Lung microvascular endothelial cell (primary cell): ENCODE measurements around the gene CWC25. TPM values are rescaled to one million over a fixed set of nuclear protein-coding genes. Genes with fewer than 3 reads are reported as not detected.

Experiments
- DNase-seq, 2 donors: peaks; one replicate each; pipeline versions ENCODE4 v3.0.0 to v3.0.0-alpha.2; 2010; ENCODE audit warnings: low read depth in 2 of 2
- total RNA-seq: library from RNA; depleted of rRNA; stranded (reverse); fragments of >200 nt; gene quantifications from 2 replicates; pipeline ENCODE4 v1.2.1, GENCODE V29; 2014

Gene CWC25
- total RNA-seq, 1 donor from 2014 or later, result 7.5 TPM

DNA sequence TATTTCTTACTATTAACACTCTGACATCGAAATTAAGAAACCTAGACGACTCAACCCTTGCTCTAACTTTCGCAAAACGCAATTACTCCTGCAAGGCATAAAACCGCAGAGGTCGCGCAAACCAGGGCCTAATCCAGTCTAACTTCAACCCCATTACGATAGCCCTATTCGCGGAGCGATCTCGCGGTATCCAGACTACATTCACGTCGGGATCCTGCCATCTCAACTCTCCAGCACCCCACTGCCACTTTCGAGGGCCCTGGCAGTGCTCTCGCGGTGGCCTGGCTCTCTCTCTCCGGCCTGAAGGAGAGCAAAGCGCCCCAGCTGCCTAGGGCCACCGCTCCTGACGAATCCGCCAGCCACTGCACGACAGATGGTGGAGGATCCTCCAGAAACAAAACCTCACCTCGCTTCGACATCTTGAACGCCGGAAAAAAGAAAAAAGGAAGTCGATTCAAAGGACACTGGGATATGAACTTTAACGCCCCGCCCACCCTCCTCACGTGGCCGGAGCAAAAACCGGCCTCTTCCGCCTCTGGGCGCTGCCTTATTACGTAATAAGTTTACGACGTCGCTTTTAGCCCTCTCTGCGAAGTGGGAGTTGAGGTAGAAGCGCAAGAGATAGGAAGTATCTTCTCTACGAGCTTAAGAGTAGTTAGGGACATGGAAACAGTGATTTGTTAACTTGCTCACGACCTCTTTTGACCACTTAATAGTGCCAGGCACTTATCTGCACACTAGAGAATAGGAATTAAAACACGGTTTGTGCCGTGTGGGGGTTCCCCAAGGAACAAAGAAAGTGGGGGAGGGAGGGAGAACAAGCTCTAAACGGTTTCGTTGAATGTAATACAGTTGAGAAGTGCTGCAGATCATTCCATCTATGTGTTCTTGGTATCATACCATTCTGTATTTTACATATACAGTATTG lies 28.4 kb upstream of the CWC25 start, which contains the start of gene RPL23:
Gene RPL23, minus strand, starts transcription at position 430 of the 928 bp plus-strand sequence. Its CDS starts 11 bp downstream, at position 419.
- DNase-seq, result peak; percentile 98

- peak; percentile 76 to 84 for DNase-seq
Measured at GRCh38 chr17:38852771-38853291, 27.7 kb upstream of the CWC25 start.

- DNase-seq, result peak in 1 of 2 donors; percentile 20
Measured at GRCh38 chr17:38851434-38851833, 26.3 kb upstream of the CWC25 start.

- DNase-seq, result no peak
Measured at GRCh38 chr17:38850374-38850773, 25.3 kb upstream of the CWC25 start.

- DNase-seq, result no peak
Measured at GRCh38 chr17:38848939-38849605, 24.0 kb upstream of the CWC25 start.

DNA sequence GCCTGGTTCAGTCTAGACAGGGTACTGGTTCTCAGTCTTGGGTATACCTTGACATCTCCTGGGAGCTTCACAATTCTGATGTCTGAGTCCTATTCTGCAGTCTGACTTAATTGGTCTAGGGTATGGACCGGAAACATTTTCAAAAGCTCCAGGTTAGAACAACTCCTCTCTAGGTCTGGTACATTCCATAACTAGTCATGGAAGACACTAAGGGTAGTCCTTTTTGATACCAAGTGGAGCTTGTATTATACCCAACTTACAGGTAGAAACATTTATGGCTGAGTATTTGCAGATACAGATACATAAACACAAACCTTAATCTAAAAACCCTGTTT lies 23.4 kb upstream of the CWC25 start:
- DNase-seq, result no peak

DNA sequence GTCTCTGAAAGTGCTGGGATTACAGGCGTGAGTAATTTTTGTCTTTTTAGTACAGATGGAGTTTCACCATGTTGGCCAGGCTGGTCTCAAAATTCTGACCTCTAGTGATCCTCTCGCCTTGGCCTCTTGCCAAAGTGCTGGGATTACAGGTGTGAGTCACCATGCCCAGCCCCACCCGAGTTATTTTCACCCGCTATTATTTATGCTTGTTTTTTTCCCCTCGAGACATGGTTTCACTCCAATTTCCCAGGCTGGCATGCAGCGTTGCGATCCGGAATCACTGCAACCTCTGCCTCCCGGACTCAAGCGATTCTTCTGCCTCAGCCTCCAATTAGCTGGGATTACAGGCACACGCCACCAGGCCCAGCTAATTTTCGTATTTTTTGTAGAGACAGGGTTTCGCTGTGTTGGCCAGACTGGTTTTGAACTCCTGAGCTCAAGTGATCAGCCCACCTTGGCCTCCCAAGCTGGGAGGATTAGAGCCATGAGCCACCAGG lies 19.2 kb upstream of the CWC25 start:
- peak in 1 of 2 donors; percentile 19 for DNase-seq

DNA sequence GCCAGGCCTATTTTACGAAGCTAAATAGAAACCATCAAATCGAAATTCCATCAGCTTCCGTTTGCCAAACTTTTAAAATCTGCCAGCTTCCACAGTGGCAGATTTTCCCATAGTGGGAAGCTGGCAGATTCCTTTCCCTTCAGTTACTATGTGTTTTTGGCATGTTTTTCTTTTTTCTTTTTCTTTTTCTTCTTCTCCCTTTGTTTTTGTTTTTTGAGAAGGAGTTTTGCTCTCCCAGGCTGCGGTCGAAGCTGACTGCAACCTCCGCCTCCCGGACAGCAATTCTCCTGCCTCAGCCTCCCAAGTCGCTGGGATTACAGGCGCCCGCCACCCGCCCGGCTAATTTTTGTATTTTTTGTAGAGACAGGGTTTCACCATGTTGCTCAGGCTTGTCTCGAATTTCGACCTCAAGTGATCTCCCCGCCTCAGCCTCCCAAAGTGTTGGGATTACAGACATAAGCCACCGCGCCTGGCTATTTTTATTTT lies 684 bp upstream of the CWC25 start:
- no peak for DNase-seq

GRCh38 chr17:38815576-38816193 lies 9.4 kb downstream of the CWC25 start:
- peak; percentile 18 to 37 for DNase-seq

- no peak for DNase-seq
Measured at GRCh38 chr17:38809828-38810227, 15.3 kb downstream of the CWC25 start.

DNA sequence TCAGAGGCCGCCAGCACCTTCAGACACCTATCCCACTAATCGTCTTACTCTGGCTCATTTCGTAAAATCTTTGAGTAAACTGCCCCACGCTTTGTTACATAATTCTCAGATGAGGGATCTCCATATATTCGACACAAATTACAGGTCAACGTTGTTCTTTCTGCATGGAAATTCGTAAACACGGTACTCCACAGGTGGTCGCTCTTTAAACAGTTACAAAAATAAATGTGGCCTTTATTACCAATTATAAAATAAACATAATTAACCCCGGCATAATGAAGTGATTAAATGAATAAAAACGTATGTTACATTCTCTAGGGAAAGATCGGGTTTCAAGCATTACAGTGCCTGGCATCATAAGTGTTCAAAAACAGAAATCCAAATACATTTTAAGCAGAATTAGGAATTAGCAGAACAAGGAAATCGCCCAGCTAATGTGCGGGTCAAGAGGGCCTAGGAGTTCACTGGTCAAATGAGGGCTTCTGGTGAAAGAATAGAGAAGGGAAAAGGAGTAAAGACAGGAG lies 24.8 kb downstream of the CWC25 start:
- no peak for DNase-seq

DNA sequence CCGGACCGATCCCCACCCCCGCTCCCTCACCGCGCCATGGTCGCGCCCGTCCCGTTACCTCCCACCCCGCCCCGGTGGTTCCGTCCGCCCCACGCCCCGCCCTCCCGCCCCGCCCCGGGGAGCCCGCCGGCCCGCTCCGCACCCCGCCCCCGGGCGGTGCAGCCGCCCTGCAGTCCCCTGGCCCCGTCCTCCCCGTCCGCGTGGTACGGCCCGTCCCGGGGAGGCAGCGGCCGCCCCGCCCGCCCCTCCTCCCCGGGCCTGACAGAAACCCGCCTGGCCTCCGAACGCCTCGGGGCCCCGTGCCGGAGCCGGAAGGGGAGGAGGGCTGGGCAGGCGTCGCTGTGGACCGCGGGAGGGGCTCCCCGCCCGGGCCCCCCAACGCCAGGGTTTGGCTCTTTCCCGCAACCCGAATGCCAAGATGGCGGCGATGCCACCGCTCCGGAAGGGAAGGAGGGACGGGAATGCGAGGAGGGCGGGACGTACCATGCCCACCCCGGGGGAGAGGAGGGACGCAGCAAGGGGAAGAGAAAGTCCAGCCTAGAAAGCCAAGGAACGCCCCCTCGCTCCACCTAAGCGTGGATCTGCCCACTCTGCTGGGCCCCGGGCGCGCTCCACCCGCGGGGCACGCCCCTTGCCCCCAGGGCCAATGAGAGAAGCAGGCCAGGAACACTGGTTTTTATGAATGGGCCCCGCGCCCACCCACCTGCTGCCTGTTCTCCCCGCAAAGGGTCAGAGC lies 25.5 kb downstream of the CWC25 start, which contains the start of gene PIP4K2B:
Gene PIP4K2B, minus strand, starts transcription at position 56 of the 736 bp plus-strand sequence. CDS start 132 bp downstream, outside the sequence.
- DNase-seq, result peak; percentile 97

DNA sequence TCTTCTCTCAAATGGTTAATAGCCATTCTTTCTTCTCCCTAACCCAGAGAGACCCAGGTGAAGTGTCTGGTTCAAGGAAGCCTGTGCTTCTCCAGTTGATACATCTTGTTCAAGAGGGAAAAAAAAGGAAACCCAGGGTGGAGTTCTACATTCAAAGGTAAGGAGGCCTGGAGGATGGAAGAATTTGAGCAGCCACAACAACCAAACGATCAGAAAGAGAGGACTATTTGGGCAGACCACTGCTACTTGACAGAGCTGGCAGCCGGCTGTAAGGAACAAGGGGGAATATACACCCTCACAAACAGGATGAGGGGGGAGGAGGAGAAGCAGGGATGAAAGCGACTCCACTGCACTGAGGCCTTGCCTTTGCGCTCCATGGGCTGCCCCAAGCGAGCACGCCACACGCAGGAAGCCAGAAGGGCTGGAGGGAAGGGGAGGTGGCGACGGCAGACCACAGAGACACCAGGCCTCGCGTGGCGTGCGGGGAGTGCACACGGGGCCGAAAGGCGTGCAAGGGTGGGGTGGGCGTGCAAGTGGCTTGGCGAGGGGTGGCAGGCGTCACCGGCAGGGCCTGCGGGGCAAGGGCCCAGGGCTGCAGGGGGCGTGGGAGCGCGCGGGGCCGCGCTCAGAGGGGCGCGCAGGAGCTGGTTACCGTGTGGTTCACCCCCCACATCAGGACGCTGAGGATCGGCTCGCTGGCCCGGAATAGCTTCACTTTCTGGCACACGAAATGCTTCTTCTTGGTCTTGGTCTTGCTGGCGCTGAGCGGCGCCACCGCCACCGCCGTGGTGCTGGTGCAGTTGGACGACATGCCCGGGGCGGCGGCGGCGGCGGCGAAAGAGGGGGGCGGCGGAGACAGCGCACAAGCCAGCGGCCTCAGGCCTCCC lies 26.3 kb downstream of the CWC25 start:
- peak; percentile 62 to 64 for DNase-seq

DNA sequence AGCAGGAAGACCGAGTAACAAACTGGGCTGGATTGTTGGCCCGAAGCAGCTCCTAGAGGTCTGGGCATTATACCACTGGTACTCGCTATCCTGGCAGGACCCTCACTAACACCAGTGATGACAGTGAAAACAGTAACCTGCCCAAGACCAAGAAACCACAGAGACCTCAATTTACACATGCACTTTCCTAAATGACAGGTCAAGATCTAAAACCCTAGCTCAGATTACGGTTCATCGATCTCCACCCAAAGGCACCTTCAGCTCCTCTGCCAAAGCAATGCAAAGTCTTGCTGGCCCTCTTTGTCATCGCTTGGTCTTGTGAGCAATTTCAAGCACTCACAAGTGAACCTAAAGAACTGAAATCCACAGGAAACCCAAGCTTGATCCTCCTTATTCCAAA lies 27.3 kb downstream of the CWC25 start:
- DNase-seq, result no peak

GRCh38 chr17:38797158-38797490 lies 28.0 kb downstream of the CWC25 start:
- DNase-seq, result no peak

GRCh38 chr17:38796451-38797157 lies 28.5 kb downstream of the CWC25 start:
- no peak for DNase-seq

- no peak for DNase-seq
Measured at GRCh38 chr17:38794221-38794620, 30.9 kb downstream of the CWC25 start.

GRCh38 chr17:38791162-38791561 lies 34.0 kb downstream of the CWC25 start:
- no peak for DNase-seq

DNA sequence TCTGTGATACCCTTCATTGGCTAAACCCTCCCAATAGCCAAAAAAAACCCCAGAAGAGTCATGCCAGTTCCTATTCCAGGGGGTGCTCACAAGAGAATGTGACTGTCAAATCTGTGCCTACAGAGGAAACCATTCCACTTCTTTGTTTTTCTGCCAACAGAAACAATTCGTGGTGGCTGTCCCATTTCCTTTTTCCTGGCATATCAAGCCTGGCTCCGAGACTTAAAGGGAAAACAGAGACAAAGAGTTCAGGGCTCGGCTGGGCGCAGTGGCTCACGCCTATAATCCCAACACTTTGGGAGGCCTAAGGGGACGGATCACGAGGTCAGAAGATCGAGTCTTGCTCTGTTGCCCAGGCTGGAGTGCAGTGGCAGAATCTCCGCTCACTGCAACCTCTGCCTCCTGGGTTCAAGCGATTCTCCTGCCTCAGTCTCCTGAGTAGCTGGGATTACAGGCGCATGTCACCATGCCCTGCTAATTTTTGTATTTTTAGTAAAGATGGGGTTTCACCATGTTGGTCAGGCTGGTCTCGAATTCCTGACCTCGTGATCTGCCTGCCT lies 34.9 kb downstream of the CWC25 start:
- peak; percentile 38 to 60 for DNase-seq
